ENCODE data around the gene MYCN.

MYCN gene

GRCh38 chr2:15931319-15931890, 8.9 kb upstream of the MYCN start:
- H3K27me3 ChIP-seq: peaks cover 3% of the 10 kb centered on the region
- H3K36me3 ChIP-seq: no peaks in the 10 kb centered on the region
- no peaks in the 10 kb centered on the region for H3K9me3 ChIP-seq
- TF ChIP-seq, protein P1, sequence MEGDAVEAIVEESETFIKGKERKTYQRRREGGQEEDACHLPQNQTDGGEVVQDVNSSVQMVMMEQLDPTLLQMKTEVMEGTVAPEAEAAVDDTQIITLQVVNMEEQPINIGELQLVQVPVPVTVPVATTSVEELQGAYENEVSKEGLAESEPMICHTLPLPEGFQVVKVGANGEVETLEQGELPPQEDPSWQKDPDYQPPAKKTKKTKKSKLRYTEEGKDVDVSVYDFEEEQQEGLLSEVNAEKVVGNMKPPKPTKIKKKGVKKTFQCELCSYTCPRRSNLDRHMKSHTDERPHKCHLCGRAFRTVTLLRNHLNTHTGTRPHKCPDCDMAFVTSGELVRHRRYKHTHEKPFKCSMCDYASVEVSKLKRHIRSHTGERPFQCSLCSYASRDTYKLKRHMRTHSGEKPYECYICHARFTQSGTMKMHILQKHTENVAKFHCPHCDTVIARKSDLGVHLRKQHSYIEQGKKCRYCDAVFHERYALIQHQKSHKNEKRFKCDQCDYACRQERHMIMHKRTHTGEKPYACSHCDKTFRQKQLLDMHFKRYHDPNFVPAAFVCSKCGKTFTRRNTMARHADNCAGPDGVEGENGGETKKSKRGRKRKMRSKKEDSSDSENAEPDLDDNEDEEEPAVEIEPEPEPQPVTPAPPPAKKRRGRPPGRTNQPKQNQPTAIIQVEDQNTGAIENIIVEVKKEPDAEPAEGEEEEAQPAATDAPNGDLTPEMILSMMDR (IDR thresholded peaks at IDR 0.05): no peak
- no peaks in the 10 kb centered on the region for H3K4me1 ChIP-seq (ENCODE audit: control insufficient read depth in 1 of 2, insufficient read depth in 1 of 2, low read depth in 1 of 2, low read length in 1 of 2)
- no peak overlapping the region for H3K4me3 ChIP-seq (ENCODE audit: low read depth in 1 of 2, low read length in 1 of 2)
- H3K27ac ChIP-seq: no peak overlapping the region

- H3K4me3 ChIP-seq (ENCODE audit: low read depth in 1 of 2, low read length in 1 of 2): no peak overlapping the region
Observed at GRCh38 chr2:15931950-15932349, 8.4 kb upstream of the MYCN start.

DNA sequence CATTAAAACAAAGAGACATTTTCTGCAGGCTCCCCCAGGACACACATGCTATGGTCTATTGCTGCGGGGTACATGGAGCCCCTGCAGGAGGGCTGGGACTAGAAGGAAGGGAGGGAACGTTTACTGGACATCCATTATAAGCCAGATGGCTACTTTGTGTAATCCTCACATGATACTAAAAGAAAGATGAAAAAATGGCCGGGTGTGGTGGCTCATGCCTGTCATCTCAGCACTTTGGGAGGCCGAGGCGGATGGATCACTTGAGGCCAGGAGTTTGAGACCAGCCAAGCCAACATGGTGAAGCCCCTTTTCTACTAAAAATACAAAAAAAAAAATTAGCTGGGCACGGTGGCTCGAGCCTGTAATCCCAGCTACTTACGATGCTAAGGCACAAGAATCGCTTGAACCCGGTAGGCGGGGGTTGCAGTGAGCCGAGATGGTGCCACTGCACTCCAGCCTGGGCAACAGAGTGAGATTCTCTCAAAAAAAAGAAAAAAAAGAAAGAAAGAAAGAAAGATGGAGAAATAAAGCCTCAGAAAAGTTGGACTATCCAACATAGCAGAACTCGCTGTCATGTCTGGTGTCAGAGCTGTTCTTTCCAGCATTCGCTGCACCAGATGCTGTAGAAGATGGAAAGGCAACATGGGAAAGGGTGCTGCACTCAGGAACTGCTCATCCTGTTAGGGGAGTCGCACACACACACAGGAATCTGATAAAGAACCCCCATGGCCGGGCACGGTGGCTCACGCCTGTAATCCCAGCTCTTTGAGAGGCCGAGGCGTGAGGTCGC, 7.8 kb upstream of the MYCN start:
- TF ChIP-seq, protein P1 (IDR thresholded peaks at IDR 0.05): no peak
- H3K27me3 ChIP-seq: peaks cover 14% of the 10 kb centered on the region
- no peak overlapping the region for H3K4me3 ChIP-seq (ENCODE audit: low read depth in 1 of 2, low read length in 1 of 2)
- H3K36me3 ChIP-seq: no peaks in the 10 kb centered on the region
- no peaks in the 10 kb centered on the region for H3K9me3 ChIP-seq
- H3K27ac ChIP-seq: no peak overlapping the region
- no peaks in the 10 kb centered on the region for H3K4me1 ChIP-seq (ENCODE audit: control insufficient read depth in 1 of 2, insufficient read depth in 1 of 2, low read depth in 1 of 2, low read length in 1 of 2)

More at GRCh38 chr2:15931950-15932349, 8.4 kb upstream of the MYCN start:
- Histone ChIP-seq H3K36me3 (no peaks in the 10 kb centered on the region), H3K9me3 (no peaks in the 10 kb centered on the region), H3K27ac (no peak overlapping the region), H3K27me3 (peaks cover 8% of the 10 kb centered on the region), H3K4me1 (ENCODE audit: control insufficient read depth in 1 of 2, insufficient read depth in 1 of 2, low read depth in 1 of 2, low read length in 1 of 2) (no peaks in the 10 kb centered on the region)
- TF ChIP-seq, protein P1 (IDR thresholded peaks at IDR 0.05): no peak

- H3K27me3 ChIP-seq: peaks cover 22% of the 10 kb centered on the region
- no peak overlapping the region for H3K27ac ChIP-seq
- TF ChIP-seq, protein P1 (IDR thresholded peaks at IDR 0.05): no peak
Observed at GRCh38 chr2:15933184-15933845, 7.0 kb upstream of the MYCN start.

DNA sequence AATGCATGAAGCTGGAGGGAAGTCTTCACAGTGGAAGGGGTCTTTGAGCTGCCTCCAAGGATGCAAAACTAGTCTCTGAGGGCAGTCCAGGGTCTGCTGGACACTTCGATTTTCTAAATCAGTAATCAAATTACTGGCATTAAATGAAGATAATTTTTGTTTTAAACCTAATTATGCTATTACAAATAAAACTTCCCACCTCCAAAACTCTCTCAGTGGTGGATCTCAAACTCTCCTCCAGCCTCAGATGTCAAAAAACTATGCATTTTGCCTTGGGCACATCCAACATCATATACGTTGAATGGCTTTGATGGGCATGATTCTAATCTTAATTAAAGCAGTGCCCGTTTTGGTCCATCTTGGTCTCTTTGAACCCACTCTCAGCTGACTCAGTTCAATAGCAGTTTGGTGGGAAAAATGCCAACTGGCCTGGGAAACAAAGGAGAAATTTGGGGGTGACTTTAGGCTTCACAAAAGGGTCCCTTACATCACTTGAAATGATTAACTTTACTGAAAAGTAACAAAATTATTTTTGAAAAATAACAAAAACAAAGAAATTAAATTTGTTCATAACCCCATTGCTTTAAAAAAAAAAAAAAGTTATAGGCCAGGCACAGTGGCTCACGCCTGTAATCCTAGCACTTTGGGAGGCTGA, 5.9 kb upstream of the MYCN start:
- H3K9me3 ChIP-seq: no peaks in the 10 kb centered on the region
- H3K4me1 ChIP-seq (ENCODE audit: control insufficient read depth in 1 of 2, insufficient read depth in 1 of 2, low read depth in 1 of 2, low read length in 1 of 2): no peaks in the 10 kb centered on the region
- H3K27me3 ChIP-seq: peaks cover 33% of the 10 kb centered on the region
- TF ChIP-seq, protein P1 (IDR thresholded peaks at IDR 0.05): no peak
- H3K27ac ChIP-seq: no peak overlapping the region
- H3K4me3 ChIP-seq (ENCODE audit: low read depth in 1 of 2, low read length in 1 of 2): no peak overlapping the region
- H3K36me3 ChIP-seq: no peaks in the 10 kb centered on the region

More at GRCh38 chr2:15933184-15933845, 7.0 kb upstream of the MYCN start:
- Histone ChIP-seq H3K4me3 (ENCODE audit: low read depth in 1 of 2, low read length in 1 of 2) (no peak overlapping the region), H3K4me1 (ENCODE audit: control insufficient read depth in 1 of 2, insufficient read depth in 1 of 2, low read depth in 1 of 2, low read length in 1 of 2) (no peaks in the 10 kb centered on the region), H3K36me3 (no peaks in the 10 kb centered on the region), H3K9me3 (no peaks in the 10 kb centered on the region)
